ENCODE data around the gene CFAP97.
"Not testable (repeated sequence)": the region's sequence is repeated elsewhere in the genome, so short reads cannot be mapped to it uniquely, and the experiment has no call there.

Gene CFAP97

GRCh38 chr4:185203486-185204237 lies at the start of gene CFAP97:
TSS of gene CFAP97 (minus strand) at chr4:185204000. CDS start at chr4:185191196, 12,804 bp downstream.
- peak; percentile 82 for DNase-seq (ENCODE audit: low spot score)

GRCh38 chr4:185249105-185249504 lies 45.3 kb upstream of the CFAP97 start:
- DNase-seq (ENCODE audit: low spot score), result no peak

GRCh38 chr4:185248393-185249039 lies 44.7 kb upstream of the CFAP97 start:
- no peak for DNase-seq (ENCODE audit: low spot score)

- DNase-seq (ENCODE audit: low spot score), result no peak
Measured at GRCh38 chr4:185247151-185247550, 43.4 kb upstream of the CFAP97 start.

- no peak for DNase-seq (ENCODE audit: low spot score)
Measured at GRCh38 chr4:185246453-185246852, 42.7 kb upstream of the CFAP97 start.

GRCh38 chr4:185244763-185245162 lies 41.0 kb upstream of the CFAP97 start:
- no peak for DNase-seq (ENCODE audit: low spot score)

- no peak for DNase-seq (ENCODE audit: low spot score)
Measured at GRCh38 chr4:185243879-185244278, 40.1 kb upstream of the CFAP97 start.

GRCh38 chr4:185242749-185243533 lies 39.1 kb upstream of the CFAP97 start:
- DNase-seq (ENCODE audit: low spot score), result no peak

- DNase-seq (ENCODE audit: low spot score), result not testable (repeated sequence)
Measured at GRCh38 chr4:185240486-185240885, 36.7 kb upstream of the CFAP97 start.

GRCh38 chr4:185238750-185239149 lies 35.0 kb upstream of the CFAP97 start:
- DNase-seq (ENCODE audit: low spot score), result no peak

GRCh38 chr4:185238215-185238681 lies 34.4 kb upstream of the CFAP97 start:
- no peak for DNase-seq (ENCODE audit: low spot score)

GRCh38 chr4:185237175-185237574 lies 33.4 kb upstream of the CFAP97 start:
- no peak for DNase-seq (ENCODE audit: low spot score)

GRCh38 chr4:185235843-185236503 lies 32.2 kb upstream of the CFAP97 start:
- DNase-seq (ENCODE audit: low spot score), result peak; percentile 46

- no peak for DNase-seq (ENCODE audit: low spot score)
Measured at GRCh38 chr4:185235119-185235842, 31.5 kb upstream of the CFAP97 start.

- no peak for DNase-seq (ENCODE audit: low spot score)
Measured at GRCh38 chr4:185232370-185232769, 28.6 kb upstream of the CFAP97 start.

GRCh38 chr4:185229021-185229818 lies 25.4 kb upstream of the CFAP97 start:
- DNase-seq (ENCODE audit: low spot score), result peak; percentile 47

GRCh38 chr4:185227713-185228278 lies 24.0 kb upstream of the CFAP97 start:
- DNase-seq (ENCODE audit: low spot score), result no peak

GRCh38 chr4:185227131-185227551 lies 23.3 kb upstream of the CFAP97 start:
- DNase-seq (ENCODE audit: low spot score), result no peak

- DNase-seq (ENCODE audit: low spot score), result no peak
Measured at GRCh38 chr4:185225940-185226339, 22.1 kb upstream of the CFAP97 start.

GRCh38 chr4:185224597-185224996 lies 20.8 kb upstream of the CFAP97 start:
- no peak for DNase-seq (ENCODE audit: low spot score)
